ENCODE measurements around the gene GYG2. TPM values are rescaled to one million over a fixed set of nuclear protein-coding genes. Genes with fewer than 3 reads are reported as not detected.
"Not testable (repeated sequence)": the region's sequence is repeated elsewhere in the genome, so short reads cannot be mapped to it uniquely, and the experiment has no call there.

The GYG2 gene
- total RNA-seq, 1 donor: 1.1 TPM

DNA sequence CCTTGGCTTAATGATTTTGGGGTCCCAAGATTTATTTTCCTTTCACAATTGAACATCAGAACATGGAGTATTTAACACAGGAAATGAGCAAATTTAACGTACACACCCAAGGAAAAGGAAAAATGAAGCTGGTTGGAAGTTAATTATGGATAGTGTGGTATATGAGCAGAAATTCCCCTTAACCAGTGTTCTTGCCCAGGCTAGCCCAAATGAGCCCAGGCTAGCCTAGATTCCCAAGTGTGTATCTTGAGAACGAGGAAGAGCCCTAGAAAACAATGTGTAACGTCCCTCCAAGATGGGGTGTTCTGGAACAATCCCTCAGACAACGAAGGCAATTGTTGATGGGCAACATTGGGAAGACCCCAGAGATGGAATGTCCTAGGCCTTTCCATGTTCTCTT lies 43.2 kb upstream of the GYG2 start:
- TF ChIP-seq, protein P1, sequence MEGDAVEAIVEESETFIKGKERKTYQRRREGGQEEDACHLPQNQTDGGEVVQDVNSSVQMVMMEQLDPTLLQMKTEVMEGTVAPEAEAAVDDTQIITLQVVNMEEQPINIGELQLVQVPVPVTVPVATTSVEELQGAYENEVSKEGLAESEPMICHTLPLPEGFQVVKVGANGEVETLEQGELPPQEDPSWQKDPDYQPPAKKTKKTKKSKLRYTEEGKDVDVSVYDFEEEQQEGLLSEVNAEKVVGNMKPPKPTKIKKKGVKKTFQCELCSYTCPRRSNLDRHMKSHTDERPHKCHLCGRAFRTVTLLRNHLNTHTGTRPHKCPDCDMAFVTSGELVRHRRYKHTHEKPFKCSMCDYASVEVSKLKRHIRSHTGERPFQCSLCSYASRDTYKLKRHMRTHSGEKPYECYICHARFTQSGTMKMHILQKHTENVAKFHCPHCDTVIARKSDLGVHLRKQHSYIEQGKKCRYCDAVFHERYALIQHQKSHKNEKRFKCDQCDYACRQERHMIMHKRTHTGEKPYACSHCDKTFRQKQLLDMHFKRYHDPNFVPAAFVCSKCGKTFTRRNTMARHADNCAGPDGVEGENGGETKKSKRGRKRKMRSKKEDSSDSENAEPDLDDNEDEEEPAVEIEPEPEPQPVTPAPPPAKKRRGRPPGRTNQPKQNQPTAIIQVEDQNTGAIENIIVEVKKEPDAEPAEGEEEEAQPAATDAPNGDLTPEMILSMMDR (IDR thresholded peaks at IDR 0.05; ENCODE audit: insufficient read depth, low read length): no peak
- H3K4me3 ChIP-seq (ENCODE audit: low read depth, low read length): no peak overlapping the region
- no peak for DNase-seq (ENCODE audit: low read depth)

DNA sequence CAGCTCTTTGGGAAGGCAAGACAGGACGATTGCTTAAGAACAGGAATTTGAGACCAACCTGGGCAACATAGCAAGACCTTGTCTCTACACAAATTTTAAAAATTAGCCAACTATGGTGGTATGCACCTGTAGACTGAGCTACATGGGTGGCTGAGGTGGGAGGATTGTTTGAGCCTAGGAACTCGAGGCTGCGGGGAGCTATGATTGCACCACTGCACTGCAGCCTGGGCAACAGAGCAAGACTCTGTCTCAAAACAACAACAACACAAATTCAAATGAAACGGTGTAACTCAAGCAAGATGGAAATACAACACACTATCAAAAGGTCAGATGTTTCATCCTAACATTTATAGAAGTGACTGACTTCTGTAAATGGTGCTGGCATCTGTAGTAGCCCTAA lies 39.8 kb upstream of the GYG2 start:
- no peak overlapping the region for H3K4me3 ChIP-seq (ENCODE audit: low read depth, low read length)
- TF ChIP-seq, protein P1 (IDR thresholded peaks at IDR 0.05; ENCODE audit: insufficient read depth, low read length): no peak
- no peak for DNase-seq (ENCODE audit: low read depth)

DNA sequence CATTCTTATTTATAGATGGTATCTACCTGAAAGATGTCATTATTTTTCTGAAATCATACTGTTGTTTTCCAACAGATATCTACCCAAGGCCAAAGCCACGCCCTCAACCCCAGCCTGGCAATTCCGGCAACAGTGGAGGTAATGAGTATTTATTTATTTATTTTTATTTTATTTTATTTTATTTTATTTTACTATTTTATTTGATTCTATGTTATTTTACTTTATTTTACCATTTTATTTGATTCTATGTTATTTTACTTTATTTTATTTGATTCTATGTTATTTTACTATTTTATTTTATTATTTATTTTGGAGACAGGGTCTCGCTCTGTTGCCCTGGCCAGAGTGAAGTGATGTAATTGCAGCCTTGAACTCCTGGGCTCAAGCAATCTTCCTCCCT lies 39.2 kb upstream of the GYG2 start:
- no peak overlapping the region for H3K4me3 ChIP-seq (ENCODE audit: low read depth, low read length)
- TF ChIP-seq, protein P1 (IDR thresholded peaks at IDR 0.05; ENCODE audit: insufficient read depth, low read length): no peak
- no peak for DNase-seq (ENCODE audit: low read depth)

DNA sequence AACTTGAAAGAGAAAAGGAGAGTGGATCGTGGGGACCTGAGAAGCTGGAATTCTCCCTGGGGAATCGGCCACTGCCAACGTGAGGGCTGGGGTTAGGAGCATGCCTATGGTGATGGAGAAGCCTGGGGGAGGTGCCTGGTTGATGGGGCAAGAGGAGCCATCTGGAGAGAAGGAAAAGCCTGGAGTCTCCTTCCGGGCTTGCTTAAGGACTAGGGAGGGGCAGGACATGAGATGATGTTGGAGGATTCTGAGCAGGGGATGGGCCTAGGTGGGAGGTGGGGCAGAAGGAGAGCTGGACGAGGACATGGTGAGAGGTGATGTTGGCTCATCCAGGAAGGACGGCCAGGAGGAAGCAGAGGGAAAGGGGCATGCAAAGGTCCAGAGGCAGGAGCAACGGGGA lies 35.0 kb upstream of the GYG2 start:
- TF ChIP-seq, protein P1 (IDR thresholded peaks at IDR 0.05; ENCODE audit: insufficient read depth, low read length): no peak
- no peak for DNase-seq (ENCODE audit: low read depth)

DNA sequence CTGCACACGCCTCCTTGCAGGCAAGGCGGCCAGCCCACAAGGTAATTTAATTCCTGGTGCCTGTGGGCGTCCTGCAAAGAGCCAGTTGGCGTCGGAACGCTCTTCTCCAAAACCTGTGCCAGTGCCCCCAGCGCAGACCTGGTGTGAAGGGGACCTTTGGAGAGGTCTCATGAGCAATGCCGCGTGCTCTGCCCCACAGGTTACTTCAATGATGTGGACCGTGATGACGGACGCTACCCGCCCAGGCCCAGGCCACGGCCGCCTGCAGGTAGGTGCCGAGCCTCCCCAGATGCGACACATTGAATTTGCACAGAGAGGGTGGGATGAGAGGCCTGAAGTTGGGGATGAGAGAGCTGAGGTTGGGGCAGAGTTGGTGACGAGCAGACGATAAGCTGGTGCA lies 34.4 kb upstream of the GYG2 start:
- H3K4me3 ChIP-seq (ENCODE audit: low read depth, low read length): no peak overlapping the region
- TF ChIP-seq, protein P1 (IDR thresholded peaks at IDR 0.05; ENCODE audit: insufficient read depth, low read length): no peak
- DNase-seq (ENCODE audit: low read depth): no peak

More for the DNA sequence above, 35.0 kb upstream of the GYG2 start:
- no peak overlapping the region for H3K4me3 ChIP-seq (ENCODE audit: low read depth, low read length)

DNA sequence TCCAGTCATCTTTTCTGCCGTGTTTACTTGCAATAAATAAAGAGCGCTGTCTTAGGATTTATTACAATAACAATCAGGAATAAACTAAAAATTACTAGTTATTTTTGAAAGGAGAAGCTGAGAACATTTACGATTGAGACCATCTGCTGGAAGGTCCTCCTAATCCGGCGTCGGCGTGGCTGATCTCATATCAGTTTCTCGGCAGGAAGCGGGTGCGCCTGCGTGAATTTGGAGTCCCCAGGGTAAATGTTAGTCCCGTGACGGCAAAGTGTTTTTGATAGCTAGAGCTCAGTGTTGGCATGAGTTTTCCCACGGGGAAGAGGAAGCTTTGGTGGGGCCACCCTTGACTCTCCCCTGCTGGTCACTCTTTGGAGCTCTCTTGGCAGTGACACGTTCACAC lies 31.9 kb upstream of the GYG2 start:
- DNase-seq (ENCODE audit: low read depth); H3K4me3 ChIP-seq (ENCODE audit: low read depth, low read length): not testable (repeated sequence)

DNA sequence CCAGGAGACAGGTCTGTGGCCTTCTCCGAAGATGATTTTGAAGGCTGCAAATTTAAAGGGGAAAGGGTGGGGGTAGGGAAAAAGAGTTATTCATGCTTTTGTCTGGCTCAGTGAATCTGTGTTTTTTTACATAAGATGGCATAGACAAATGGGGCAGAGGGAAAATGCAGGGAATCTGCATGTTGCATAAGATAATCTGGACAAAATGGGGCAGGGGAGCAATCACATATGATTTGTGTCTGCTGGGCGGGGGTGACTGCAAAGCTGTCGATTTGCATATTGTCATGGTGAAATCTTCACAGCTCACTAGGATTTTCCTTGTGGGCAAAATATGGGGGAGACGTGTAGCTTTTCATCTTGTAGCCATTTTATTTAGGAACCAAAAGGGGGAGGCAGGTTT lies 29.4 kb upstream of the GYG2 start:
- TF ChIP-seq, protein P1 (IDR thresholded peaks at IDR 0.05; ENCODE audit: insufficient read depth, low read length): no peak
- H3K4me3 ChIP-seq (ENCODE audit: low read depth, low read length): no peak overlapping the region
- no peak for DNase-seq (ENCODE audit: low read depth)

DNA sequence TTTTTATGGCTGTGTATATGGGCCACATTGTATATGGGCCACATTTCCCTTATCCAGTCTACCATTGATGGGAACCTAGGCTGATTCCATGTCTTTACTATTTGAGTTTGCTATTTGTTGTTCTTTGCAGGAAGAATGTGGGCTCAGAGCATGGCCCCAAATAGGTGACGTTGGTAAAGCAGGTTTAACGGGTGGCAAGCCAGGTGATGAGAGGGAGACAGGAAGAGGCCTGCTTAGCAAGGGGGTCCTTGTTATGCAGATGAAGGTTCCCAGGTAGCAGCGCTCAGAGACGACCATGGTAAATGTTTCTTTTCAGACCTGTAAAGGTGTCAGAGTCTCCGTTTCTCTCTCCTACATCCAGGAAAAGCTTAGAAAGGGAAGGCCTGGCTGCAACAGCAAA lies 28.8 kb upstream of the GYG2 start:
- DNase-seq (ENCODE audit: low read depth); H3K4me3 ChIP-seq (ENCODE audit: low read depth, low read length): not testable (repeated sequence)
